ENCODE measurements around the gene METTL1.

The METTL1 gene

GRCh38 chr12:57727758-57728395 lies 44.0 kb downstream of the METTL1 start:
- Histone ChIP-seq H3K9me3 (ENCODE audit: severe bottlenecking) (no peaks in the 10 kb centered on the region), H3K36me3 (peaks cover 8% of the 10 kb centered on the region)
- DNase-seq: no peak

GRCh38 chr12:57726884-57727757 lies 44.8 kb downstream of the METTL1 start:
- Histone ChIP-seq H3K4me3 (ENCODE audit: low read depth, low read length) (peak overlapping the region; percentile 52), H3K27me3 (ENCODE audit: insufficient read depth, low read depth, severe bottlenecking) (no peaks in the 10 kb centered on the region), H3K36me3 (peaks cover 8% of the 10 kb centered on the region), H3K9me3 (ENCODE audit: severe bottlenecking) (no peaks in the 10 kb centered on the region), H3K27ac (peak overlapping the region; percentile 76)
- peak; percentile 52 for DNase-seq
- peak; percentile 51 for TF ChIP-seq CTCF (IDR thresholded peaks at IDR 0.05; ENCODE audit: low read depth, low read length)

More at GRCh38 chr12:57727758-57728395, 44.0 kb downstream of the METTL1 start:
- no peak overlapping the region for H3K27ac ChIP-seq
- H3K4me3 ChIP-seq (ENCODE audit: low read depth, low read length): no peak overlapping the region
- H3K27me3 ChIP-seq (ENCODE audit: insufficient read depth, low read depth, severe bottlenecking): no peaks in the 10 kb centered on the region
- no peak for TF ChIP-seq CTCF (IDR thresholded peaks at IDR 0.05; ENCODE audit: low read depth, low read length)

GRCh38 chr12:57726151-57726883 lies 45.6 kb downstream of the METTL1 start:
- TF ChIP-seq CTCF (IDR thresholded peaks at IDR 0.05; ENCODE audit: low read depth, low read length): peak; percentile 94
- H3K9me3 ChIP-seq (ENCODE audit: severe bottlenecking): no peaks in the 10 kb centered on the region
- no peaks in the 10 kb centered on the region for H3K27me3 ChIP-seq (ENCODE audit: insufficient read depth, low read depth, severe bottlenecking)
- H3K36me3 ChIP-seq: peaks cover 13% of the 10 kb centered on the region
- peak overlapping the region; percentile 76 for H3K27ac ChIP-seq
- peak overlapping the region; percentile 52 for H3K4me3 ChIP-seq (ENCODE audit: low read depth, low read length)
- peak; percentile 93 for DNase-seq

GRCh38 chr12:57725851-57726150 lies 46.1 kb downstream of the METTL1 start:
- peak overlapping the region; percentile 76 for H3K27ac ChIP-seq
- H3K9me3 ChIP-seq (ENCODE audit: severe bottlenecking): no peaks in the 10 kb centered on the region
- no peak for TF ChIP-seq CTCF (IDR thresholded peaks at IDR 0.05; ENCODE audit: low read depth, low read length)
- DNase-seq: no peak
- H3K4me3 ChIP-seq (ENCODE audit: low read depth, low read length): peak overlapping the region; percentile 52
- H3K27me3 ChIP-seq (ENCODE audit: insufficient read depth, low read depth, severe bottlenecking): no peaks in the 10 kb centered on the region
- peaks cover 13% of the 10 kb centered on the region for H3K36me3 ChIP-seq

GRCh38 chr12:57724936-57725740 lies 46.8 kb downstream of the METTL1 start:
- peaks cover 17% of the 10 kb centered on the region for H3K36me3 ChIP-seq
- no peaks in the 10 kb centered on the region for H3K27me3 ChIP-seq (ENCODE audit: insufficient read depth, low read depth, severe bottlenecking)
- no peak overlapping the region for H3K4me3 ChIP-seq (ENCODE audit: low read depth, low read length)
- no peak for DNase-seq
- no peak for TF ChIP-seq CTCF (IDR thresholded peaks at IDR 0.05; ENCODE audit: low read depth, low read length)
- H3K27ac ChIP-seq: no peak overlapping the region
- no peaks in the 10 kb centered on the region for H3K9me3 ChIP-seq (ENCODE audit: severe bottlenecking)
